H1 (cell line): ENCODE results near the gene ZCCHC10. TPM values are rescaled to one million over a fixed set of nuclear protein-coding genes. Genes with fewer than 3 reads are reported as not detected.

Source experiments
- CTCF ChIA-PET: fragments of 300-600 bp; sonication (Branson Sonifier 250); formaldehyde crosslinking; loops from one replicate; lab custom pipeline; 2021; ENCODE audit not compliant: partially characterized antibody; lab: Charles Lee
- POLR2A ChIA-PET: fragments of 300-600 bp; sonication (Branson Sonifier 250); formaldehyde crosslinking; loops from one replicate; lab custom pipeline; 2021; ENCODE audit warnings: inconsistent platforms; ENCODE audit not compliant: partially characterized antibody; lab: Charles Lee
- DNase-seq, 2 experiments: peaks; one replicate each; pipeline versions ENCODE4 v3.0.0 to v3.0.0-alpha.2; 2010 to 2022; ENCODE audit warnings: low spot score in 2 of 2, low read depth in 1 of 2, mixed read lengths in 1 of 2
- FAIRE-seq: peaks from 2 replicates; lab custom pipeline; 2011; peaks lifted over from hg19 to GRCh38; lab: Jason Lieb, UNC
- H2AFZ ChIP-seq: 2 replicates; pipeline ENCODE4 v1.8.1; 2012; ENCODE audit warnings: low read length, inconsistent platforms
- H2AK5ac ChIP-seq: 2 replicates; pipeline ENCODE4 v1.6.1; 2013; ENCODE audit warnings: low read depth, low read length
- H2BK120ac ChIP-seq: replicated peaks from 2 replicates; pipeline ENCODE3; 2013; ENCODE audit warnings: low read depth, low read length, inconsistent platforms
- H2BK12ac ChIP-seq: 2 replicates; pipeline ENCODE4 v1.6.1; 2013; ENCODE audit warnings: low read depth, low read length
- H2BK15ac ChIP-seq: 2 replicates; pipeline ENCODE4 v1.6.1; 2013; ENCODE audit warnings: low read length
- H2BK20ac ChIP-seq: 2 replicates; pipeline ENCODE4 v1.6.1; 2013; ENCODE audit warnings: low read length
- H2BK5ac ChIP-seq: 2 replicates; pipeline ENCODE4 v1.6.1; 2013; ENCODE audit warnings: low read depth, low read length
- H3K14ac ChIP-seq: 2 replicates; pipeline ENCODE4 v1.6.1; 2013; ENCODE audit warnings: inconsistent platforms; ENCODE audit not compliant: insufficient read length
- H3K18ac ChIP-seq: 2 replicates; pipeline ENCODE4 v1.6.1; 2013; ENCODE audit warnings: low read length; ENCODE audit errors: extremely low read depth
- H3K23ac ChIP-seq: 2 replicates; pipeline ENCODE4 v1.6.1; 2013; ENCODE audit warnings: inconsistent platforms; ENCODE audit not compliant: insufficient read length
- H3K23me2 ChIP-seq: 2 replicates; pipeline ENCODE4 v1.6.1; 2013; ENCODE audit warnings: low read depth, low read length
- H3K27ac ChIP-seq: 2 replicates; pipeline ENCODE4 v1.6.1; 2011; ENCODE audit warnings: low read depth, low read length, inconsistent platforms
- H3K27me3 ChIP-seq, 4 experiments: replicated peaks in 1 of 4; 1 replicate in 1 of 4; 2 replicates in 3 of 4; pipeline versions ENCODE4 v1.6.1 to v1.8.1; 2011 to 2013; ENCODE audit warnings: low read length in 3 of 4, mild to moderate bottlenecking in 3 of 4, inconsistent platforms in 2 of 4, mixed read lengths in 2 of 4, moderate library complexity in 1 of 4; ENCODE audit not compliant: control insufficient read depth in 3 of 4, insufficient read depth in 3 of 4; ENCODE audit errors: extremely low read depth in 1 of 4
- H3K36me3 ChIP-seq, 4 experiments: 2 replicates each; pipeline versions ENCODE4 v1.6.1 to v1.8.1; 2011 to 2013; ENCODE audit warnings: mild to moderate bottlenecking in 4 of 4, low read length in 3 of 4, moderate library complexity in 2 of 4, control low read depth in 1 of 4, inconsistent platforms in 1 of 4; ENCODE audit not compliant: insufficient read depth in 4 of 4, control insufficient read depth in 2 of 4
- H3K4ac ChIP-seq: replicated peaks from 2 replicates; pipeline ENCODE3; 2013; ENCODE audit warnings: low read length, low read depth, mixed read lengths, inconsistent platforms; ENCODE audit not compliant: insufficient read length
- H3K4me1 ChIP-seq, 4 experiments: replicated peaks in 1 of 4; 1 replicate in 1 of 4; 2 replicates in 3 of 4; pipeline versions ENCODE4 v1.6.1 to v1.8.1; 2011 to 2013; ENCODE audit warnings: low read length in 3 of 4, inconsistent platforms in 2 of 4, mixed read lengths in 1 of 4; ENCODE audit not compliant: insufficient read depth in 4 of 4, control insufficient read depth in 3 of 4
- H3K4me2 ChIP-seq, 2 experiments: 2 replicates each; pipeline versions ENCODE4 v1.6.1 to v1.8.1; 2011 to 2013; ENCODE audit warnings: low read depth in 2 of 2, low read length in 2 of 2, control low read depth in 1 of 2, inconsistent platforms in 1 of 2, mild to moderate bottlenecking in 1 of 2; ENCODE audit not compliant: insufficient read depth in 1 of 2
- H3K4me3 ChIP-seq, 4 experiments: fragments of 200-600, 300-600 bp in 1 of 4; sonication (generic), shearing (Covaris generic), sonication (Bioruptor Twin) in 1 of 4; 2 replicates each; pipeline versions ENCODE4 v1.5.1 to v1.8.1; 2011 to 2016; ENCODE audit warnings: low read length in 4 of 4, low read depth in 3 of 4, control low read depth in 2 of 4, inconsistent platforms in 2 of 4, mild to moderate bottlenecking in 2 of 4, mixed read lengths in 1 of 4, moderate library complexity in 1 of 4; ENCODE audit not compliant: insufficient read depth in 2 of 4; ENCODE audit errors: extremely low read depth in 1 of 4
- H3K56ac ChIP-seq: replicated peaks from 2 replicates; pipeline ENCODE3; 2013; ENCODE audit warnings: low read depth, mild to moderate bottlenecking, mixed read lengths, low read length, inconsistent platforms; ENCODE audit not compliant: insufficient read length
- H3K79me1 ChIP-seq: 2 replicates; pipeline ENCODE4 v1.6.1; 2013; ENCODE audit warnings: low read depth, low read length, control low read depth
- H3K79me2 ChIP-seq, 2 experiments: 2 replicates each; pipeline versions ENCODE4 v1.6.1 to v1.8.1; 2012 to 2013; ENCODE audit warnings: low read length in 2 of 2, mild to moderate bottlenecking in 2 of 2, inconsistent platforms in 1 of 2; ENCODE audit not compliant: insufficient read depth in 2 of 2, control insufficient read depth in 1 of 2
- H3K9ac ChIP-seq, 4 experiments: replicated peaks in 1 of 4; 1 replicate in 1 of 4; 2 replicates in 3 of 4; pipeline versions ENCODE4 v1.6.1 to v1.8.1; 2011 to 2013; ENCODE audit warnings: low read depth in 3 of 4, low read length in 3 of 4, control low read depth in 2 of 4, mild to moderate bottlenecking in 2 of 4, moderate library complexity in 2 of 4, inconsistent platforms in 1 of 4; ENCODE audit errors: extremely low read depth in 1 of 4
- H3K9me3 ChIP-seq, 2 experiments: 2 replicates each; pipeline versions ENCODE4 v1.6.1 to v1.8.1; 2012 to 2013; ENCODE audit warnings: mild to moderate bottlenecking in 2 of 2, moderate library complexity in 2 of 2, control low read depth in 1 of 2, inconsistent platforms in 1 of 2, low read depth in 1 of 2, low read length in 1 of 2, mixed read lengths in 1 of 2; ENCODE audit not compliant: insufficient read depth in 2 of 2
- H4K20me1 ChIP-seq, 2 experiments: replicated peaks in 1 of 2; 2 replicates each; pipeline versions ENCODE3 to v1.8.1; 2011 to 2013; ENCODE audit warnings: inconsistent platforms in 2 of 2, low read length in 2 of 2, mild to moderate bottlenecking in 1 of 2; ENCODE audit not compliant: insufficient read depth in 2 of 2, control insufficient read depth in 1 of 2
- H4K5ac ChIP-seq: 2 replicates; pipeline ENCODE4 v1.6.1; 2013; ENCODE audit warnings: low read length, low read depth, mixed read lengths, inconsistent platforms; ENCODE audit not compliant: insufficient read length
- H4K8ac ChIP-seq: 2 replicates; pipeline ENCODE4 v1.8.0; 2013; ENCODE audit warnings: mild to moderate bottlenecking, moderate library complexity, low read length, inconsistent platforms; ENCODE audit not compliant: insufficient read depth; ENCODE audit errors: extremely low read depth
- H4K91ac ChIP-seq: replicated peaks from 2 replicates; pipeline ENCODE3; 2013; ENCODE audit warnings: low read length, mixed read lengths, inconsistent platforms; ENCODE audit not compliant: insufficient read length
- MAFK ChIP-seq: IDR thresholded peaks from 2 replicates; pipeline ENCODE4 v1.6.1; 2012; ENCODE audit warnings: low read depth, mild to moderate bottlenecking, improper control_type of control experiment, low read length
- TEAD4 ChIP-seq: IDR thresholded peaks from 2 replicates; pipeline ENCODE4 v1.6.1; 2012; ENCODE audit warnings: low read depth, low read length, inconsistent platforms, mixed read lengths
- WGBS, 2 experiments: shearing (Covaris generic) in 1 of 2; methylation state at CpG; one replicate each; pipeline versions ENCODE4 v1.1.6 to v1.1.7; 2013 to 2015; ENCODE audit warnings: low lambda C conversion rate in 2 of 2, mixed read lengths in 2 of 2, inconsistent platforms in 1 of 2, low coverage in 1 of 2, missing lambda C conversion rate in 1 of 2; ENCODE audit not compliant: insufficient replicate concordance in 2 of 2, insufficient coverage in 1 of 2, insufficient read length in 1 of 2; ENCODE audit errors: extremely low coverage in 1 of 2, missing lambda C conversion rate in 1 of 2; 5-methylcytosine and 5-hydroxymethylcytosine counted together
- polyA plus RNA-seq, 7 experiments: library from polyadenylated mRNA; depleted of rRNA in 3 of 7; stranded (reverse) in 5 of 7; unstranded in 2 of 7; fragments of >200 nt in 5 of 7; fragments of 200-250 nt in 2 of 7; gene quantifications; 1 replicate in 5 of 7; 2 replicates in 1 of 7; 4 replicates in 1 of 7; pipeline versions ENCODE4 v1.2.1 to v1.2.3, GENCODE V29; 2011 to 2013; ENCODE audit warnings: missing spikeins in 2 of 7, mixed read lengths in 2 of 7
- total RNA-seq: library from RNA; stranded (reverse); fragmentation: NEBNext Ultra II Directional; extraction: Animal tissue kit (Norgen Biotek cat#: 25700); gene quantifications from 2 replicates; pipeline ENCODE4 v1.2.1, GENCODE V29; 2021

Gene ZCCHC10
- total and polyA plus RNA-seq, 2 of the 8 experiments (the other 6 are each of a cell fraction or from before 2014, with no cell fraction given): 22.4 to 32.9 TPM

- no peak overlapping the region for H4K5ac ChIP-seq
- H3K23ac ChIP-seq: no peak overlapping the region
- H3K4me1 ChIP-seq: no peaks in the 10 kb centered on the region
- no peak overlapping the region for H2BK12ac ChIP-seq
- H2BK20ac ChIP-seq: no peak overlapping the region
- H4K20me1 ChIP-seq: no peaks in the 10 kb centered on the region
- no peak for DNase-seq
- POLR2A ChIA-PET: no interaction called here
- peaks cover 0 to 2% of the 10 kb centered on the region in 2 experiments; a peak in 1 of 4 replicates for H3K9me3 ChIP-seq
- H3K56ac ChIP-seq: no peak overlapping the region
- H2BK15ac ChIP-seq: no peak overlapping the region
- H2AK5ac ChIP-seq: no peak overlapping the region
- no peaks in the 10 kb centered on the region for H3K23me2 ChIP-seq
- no peak overlapping the region for H3K4ac ChIP-seq
- H2BK5ac ChIP-seq: no peak overlapping the region
- H3K18ac ChIP-seq: no peak overlapping the region
- H2AFZ ChIP-seq: no peak overlapping the region
- no peaks in the 10 kb centered on the region for H3K79me2 ChIP-seq
- H3K79me1 ChIP-seq: no peaks in the 10 kb centered on the region
- H3K4me3 ChIP-seq: no peak overlapping the region
- H4K8ac ChIP-seq: no peak overlapping the region
- TF ChIP-seq TEAD4 (no peak), MAFK (no peak)
- TF ChIP-seq, all 59 proteins: peak for 0
- CTCF ChIA-PET: no interaction called here
- Histone ChIP-seq H3K9ac (no peak overlapping the region), H4K91ac (no peak overlapping the region), H3K27ac (no peak overlapping the region), H3K14ac (no peak overlapping the region), H3K4me2 (no peak overlapping the region), H2BK120ac (no peak overlapping the region), H3K27me3 (no peaks in the 10 kb centered on the region), H3K36me3 (no peaks in the 10 kb centered on the region)
- WGBS, 2 experiments: 90% methylated on average over 3 of the region's 3 CpGs; no CpG with 5 or more reads in 1 of the 2 experiments
- FAIRE-seq: no peak
Observed at GRCh38 chr5:132979367-132979940, 46.9 kb downstream of the ZCCHC10 start.
